Fibroblast of villous mesenchyme (primary cell): Measurements from ENCODE around the gene MYOM3. TPM values are rescaled to one million over a fixed set of nuclear protein-coding genes. Genes with fewer than 3 reads are reported as not detected.

Experiments
- DNase-seq: peaks from one replicate; pipeline ENCODE4 v3.0.0-alpha.2; 2010; ENCODE audit warnings: low read depth
- H3K4me3 ChIP-seq: 2 replicates; pipeline ENCODE4 v1.5.1; 2011; ENCODE audit warnings: low read depth, mild to moderate bottlenecking, low read length
- total RNA-seq: library from RNA; depleted of rRNA; stranded (reverse); fragments of >200 nt; gene quantifications from 2 replicates; pipeline ENCODE4 v1.2.3, GENCODE V29; 2012
- TF ChIP-seq, protein P1 (sequence below): IDR thresholded peaks from 2 replicates; pipeline ENCODE4 v1.5.1; 2012; ENCODE audit warnings: low read depth, mild to moderate bottlenecking, low read length; ENCODE audit not compliant: insufficient read depth

The MYOM3 gene
- total RNA-seq, 1 donor = not detected

DNA sequence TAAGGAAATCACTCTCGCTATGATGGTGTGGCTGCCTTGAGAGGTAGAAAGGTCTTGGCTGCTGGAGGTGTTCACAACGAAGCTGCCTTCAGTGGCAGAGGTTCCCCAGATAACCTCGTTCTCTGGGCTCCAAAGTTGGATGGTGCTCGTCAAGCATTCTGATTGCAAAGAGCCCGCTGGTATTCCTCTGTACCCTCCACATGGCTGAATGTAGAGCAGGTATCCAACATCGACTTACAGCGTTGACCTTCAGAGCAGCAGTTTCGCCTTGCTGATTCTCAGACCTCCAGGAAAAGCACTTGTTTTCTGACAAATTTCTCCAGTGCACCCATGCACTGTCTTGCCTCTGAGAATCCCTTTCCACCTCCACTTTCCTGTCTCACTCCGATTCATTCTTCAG is 35.3 kb upstream of the MYOM3 start:
- no peak for DNase-seq
- H3K4me3 ChIP-seq = no peak overlapping the region
- TF ChIP-seq, protein P1, sequence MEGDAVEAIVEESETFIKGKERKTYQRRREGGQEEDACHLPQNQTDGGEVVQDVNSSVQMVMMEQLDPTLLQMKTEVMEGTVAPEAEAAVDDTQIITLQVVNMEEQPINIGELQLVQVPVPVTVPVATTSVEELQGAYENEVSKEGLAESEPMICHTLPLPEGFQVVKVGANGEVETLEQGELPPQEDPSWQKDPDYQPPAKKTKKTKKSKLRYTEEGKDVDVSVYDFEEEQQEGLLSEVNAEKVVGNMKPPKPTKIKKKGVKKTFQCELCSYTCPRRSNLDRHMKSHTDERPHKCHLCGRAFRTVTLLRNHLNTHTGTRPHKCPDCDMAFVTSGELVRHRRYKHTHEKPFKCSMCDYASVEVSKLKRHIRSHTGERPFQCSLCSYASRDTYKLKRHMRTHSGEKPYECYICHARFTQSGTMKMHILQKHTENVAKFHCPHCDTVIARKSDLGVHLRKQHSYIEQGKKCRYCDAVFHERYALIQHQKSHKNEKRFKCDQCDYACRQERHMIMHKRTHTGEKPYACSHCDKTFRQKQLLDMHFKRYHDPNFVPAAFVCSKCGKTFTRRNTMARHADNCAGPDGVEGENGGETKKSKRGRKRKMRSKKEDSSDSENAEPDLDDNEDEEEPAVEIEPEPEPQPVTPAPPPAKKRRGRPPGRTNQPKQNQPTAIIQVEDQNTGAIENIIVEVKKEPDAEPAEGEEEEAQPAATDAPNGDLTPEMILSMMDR = no peak

DNA sequence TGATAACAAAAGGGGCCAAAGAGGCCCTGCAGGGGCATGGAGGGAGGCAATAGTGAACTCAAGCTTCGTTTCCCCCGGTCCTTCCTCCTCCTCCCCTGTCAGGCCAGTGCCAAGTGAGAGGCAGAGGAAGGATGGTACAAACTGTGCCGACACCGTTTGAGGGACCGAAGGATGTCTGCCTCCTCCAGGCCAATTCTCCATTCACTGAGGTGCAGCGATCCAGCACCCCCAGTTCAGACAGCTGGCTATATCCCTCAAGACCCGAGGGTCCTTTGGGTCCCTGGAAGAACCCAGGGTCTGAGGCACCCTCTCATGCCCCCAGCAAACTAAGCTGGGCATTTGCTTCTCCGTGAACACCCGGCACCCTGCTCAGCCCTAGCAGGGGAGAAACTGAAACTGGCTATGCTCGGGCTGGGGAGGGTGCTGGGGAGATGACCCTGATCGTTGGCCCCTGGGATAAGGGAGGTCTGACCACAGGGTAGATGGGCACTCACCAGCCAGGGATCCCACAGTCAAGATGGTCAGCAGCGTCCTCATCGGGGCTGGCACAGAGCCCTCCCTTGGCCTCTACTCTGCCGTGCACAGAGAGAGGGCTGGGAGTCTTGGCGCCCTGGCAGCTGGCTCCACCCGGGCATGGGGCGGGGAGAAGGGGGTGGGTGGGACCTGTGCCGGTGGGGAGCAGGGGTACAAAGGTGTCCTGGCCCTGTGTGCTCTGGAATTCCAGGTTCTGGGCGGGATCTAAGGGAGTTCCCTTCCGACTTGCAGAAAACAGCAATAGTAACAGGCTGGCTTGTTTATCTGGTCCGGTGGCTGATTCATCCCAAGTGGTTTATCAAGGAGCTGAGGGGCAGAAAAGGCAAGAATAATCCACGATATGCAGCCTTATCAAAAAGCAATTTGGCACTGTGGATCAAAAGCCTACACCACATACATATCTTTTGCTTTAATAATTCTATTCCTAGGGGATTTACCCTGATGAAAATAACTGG is 30.9 kb upstream of the MYOM3 start, which contains the start of gene IL22RA1:
Gene IL22RA1 (minus strand): TSS at position 595 of the 989 bp plus-strand sequence. CDS start 58 bp downstream, at position 537.
- H3K4me3 ChIP-seq = peak within 1 kb of the TSS; percentile 57
- DNase-seq = no peak
- TF ChIP-seq, protein P1 = no peak

DNA sequence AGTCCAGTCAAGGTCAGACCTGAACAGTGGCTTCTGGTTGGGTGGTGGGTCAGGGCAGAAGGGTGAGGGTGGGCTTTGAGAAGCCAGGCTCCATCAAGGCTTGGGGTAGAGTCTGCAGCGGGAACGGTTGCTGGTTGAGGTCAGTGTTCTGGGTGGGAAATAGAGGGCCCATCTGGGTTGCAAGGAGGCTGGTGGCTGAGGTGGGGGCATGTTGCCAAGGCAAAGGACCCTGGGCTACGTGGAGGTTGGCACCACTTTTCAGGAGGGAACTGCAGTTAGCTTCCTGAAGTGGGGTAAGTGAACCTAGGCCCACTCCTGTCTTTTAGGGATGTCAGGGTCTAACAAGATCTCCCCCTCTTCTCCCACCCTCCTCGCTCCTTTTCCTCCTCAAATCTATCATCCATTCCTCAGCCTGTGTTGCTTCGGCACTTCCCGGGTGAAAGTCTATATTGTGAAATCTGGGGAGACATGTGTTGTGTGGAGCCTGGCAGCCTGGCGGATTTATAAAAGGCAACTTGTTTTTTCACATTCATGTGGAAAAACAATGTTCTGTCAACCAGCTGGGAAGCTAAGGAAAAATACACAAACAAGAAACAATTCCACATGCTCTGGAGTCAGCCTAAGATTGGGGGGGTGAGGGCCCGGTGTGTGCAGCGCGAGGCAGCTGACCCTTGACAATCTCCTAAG is 29.5 kb upstream of the MYOM3 start:
- H3K4me3 ChIP-seq = no peak overlapping the region
- TF ChIP-seq, protein P1 = no peak
- peak; percentile 17 for DNase-seq

DNA sequence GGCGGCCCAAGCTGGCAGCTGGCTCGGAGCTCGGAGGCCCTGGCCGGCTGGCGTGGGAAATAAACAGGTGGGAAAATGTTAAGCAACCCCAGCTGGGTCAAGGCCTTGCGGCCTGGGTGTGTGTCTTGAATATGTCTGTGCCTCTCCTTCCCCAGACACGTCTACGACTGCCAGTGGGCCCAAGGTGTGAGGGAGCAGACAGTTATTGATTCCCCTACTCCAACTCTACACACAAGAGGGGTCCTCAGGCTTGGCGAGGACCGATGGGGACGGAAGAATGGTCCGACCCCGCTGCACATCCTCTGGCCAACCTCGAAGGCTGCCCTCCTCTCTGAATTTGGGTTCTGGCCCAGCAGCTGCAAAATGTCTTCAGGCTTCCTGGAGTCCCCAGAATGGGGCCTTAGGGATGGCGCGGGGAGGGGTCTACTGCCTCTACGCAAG is 28.8 kb upstream of the MYOM3 start:
- TF ChIP-seq, protein P1 = no peak
- DNase-seq = no peak
- H3K4me3 ChIP-seq = no peak overlapping the region

DNA sequence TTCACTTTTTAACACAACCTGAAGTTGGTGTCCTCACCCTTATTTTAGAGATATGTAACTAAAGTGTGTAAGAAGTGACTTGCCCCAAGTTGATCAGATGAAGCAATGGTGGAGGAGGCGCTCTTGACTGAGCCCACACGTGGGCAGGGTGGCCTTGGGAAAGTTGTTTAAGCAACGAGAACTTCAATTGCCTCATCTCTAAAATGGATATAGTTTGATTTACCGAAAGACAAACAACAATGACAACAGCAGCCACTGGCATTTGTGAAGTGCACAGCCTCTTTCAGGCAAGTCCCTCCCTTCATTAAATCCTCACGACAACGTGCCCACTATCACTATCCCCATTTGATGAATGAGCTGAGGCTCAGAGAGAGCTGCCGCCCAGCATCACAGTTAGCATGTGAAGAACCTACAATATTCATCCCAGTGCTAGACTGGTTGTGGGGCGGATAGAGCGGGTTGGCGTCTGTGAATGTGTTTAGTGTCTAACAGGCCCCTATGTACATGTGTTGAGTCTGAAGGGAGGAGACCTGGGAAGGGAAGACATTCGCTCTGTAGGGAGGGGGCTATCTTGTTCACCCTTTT is 28.0 kb upstream of the MYOM3 start:
- no peak for DNase-seq
- TF ChIP-seq, protein P1 = no peak

DNA sequence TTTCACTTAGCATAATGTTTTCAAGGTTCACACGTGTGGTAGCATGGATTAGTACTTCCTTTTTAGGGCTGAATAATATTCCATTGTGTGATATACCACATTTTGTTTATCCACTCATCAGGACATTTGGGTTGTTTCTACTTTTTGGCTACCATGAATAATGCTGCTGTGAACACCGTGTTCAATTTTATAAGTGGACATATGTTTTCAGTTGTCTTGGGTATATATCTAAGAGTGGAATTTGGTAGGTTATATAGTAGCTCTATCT is 27.2 kb upstream of the MYOM3 start:
- no peak for DNase-seq
- H3K4me3 ChIP-seq = no peak overlapping the region
- TF ChIP-seq, protein P1 = no peak

More for the DNA sequence above, 28.0 kb upstream of the MYOM3 start:
- no peak overlapping the region for H3K4me3 ChIP-seq
